Measurements from ENCODE around the gene COPZ1. TPM values are rescaled to one million over a fixed set of nuclear protein-coding genes. Genes with fewer than 3 reads are reported as not detected.

The COPZ1 gene
- total and polyA plus RNA-seq, 2 donors (not counting 3 experiments of a cell fraction or from before 2014, with no cell fraction given), result 143 to 174 TPM

- Histone ChIP-seq H3K4me3 (replicated peaks in 1 of 3; ENCODE audit: insufficient read depth in 1 of 3, low read depth in 1 of 3, low read length in 3 of 3) (peak overlapping the region in 2 of 3 experiments; percentile 1 to 35), H3K79me2 (ENCODE audit: control insufficient read depth, insufficient read depth, low read length) (no peaks in the 10 kb centered on the region), H4K20me1 (replicated peaks; ENCODE audit: control insufficient read depth, extremely low read depth, insufficient read depth, low read length) (no peaks in the 10 kb centered on the region), H3K4me2 (ENCODE audit: insufficient read depth, low read length) (peak overlapping the region; percentile 6), H3K9ac (replicated peaks; ENCODE audit: extremely low read depth, insufficient read depth, low read length) (peak overlapping the region; percentile 65), H3K36me3 (ENCODE audit: control insufficient read depth in 2 of 2, extremely low read depth in 1 of 2, insufficient read depth in 2 of 2, low read length in 2 of 2) (no peaks in the 10 kb centered on the region), H3K27me3 (ENCODE audit: control insufficient read depth in 2 of 2, insufficient read depth in 2 of 2, low read length in 2 of 2) (no peaks in the 10 kb centered on the region), H3K27ac (ENCODE audit: insufficient read depth, low read depth, low read length) (peak overlapping the region; percentile 82), H2AFZ (ENCODE audit: low read depth, low read length) (peak overlapping the region; percentile 74), H3K4me1 (ENCODE audit: control insufficient read depth, extremely low read depth, insufficient read depth, low read length) (peaks cover 27% of the 10 kb centered on the region), H3K9me1 (replicated peaks; ENCODE audit: control insufficient read depth, extremely low read depth, insufficient read depth, low read length) (no peaks in the 10 kb centered on the region), H3K9me3 (replicated peaks; ENCODE audit: control insufficient read depth, insufficient read depth, low read length) (no peaks in the 10 kb centered on the region)
- dilution Hi-C loops (cut with MboI; ENCODE audit: extremely low pct_ligation_motif_present, low sequenced_read_pairs), result no loop called here
- ChIA-PET CTCF (interaction anchor here (0.7 to 7.8 kb wide), 15 partner anchors 9 to 375 kb away, joined by 3 to 61 read pairs (median 8); partner anchors contain the start of genes CBX5, COPZ1, HNRNPA1 and HOXC10), POLR2A (interaction anchor here (1.2 to 1.3 kb wide), 2 partner anchors 35 to 79 kb away, joined by 7 to 11 read pairs; partner anchors contain the start of genes CBX5, COPZ1 and HNRNPA1)
- FAIRE-seq (no peak), DNase-seq (ENCODE audit: low read depth, low spot score) (no peak)
- TF ChIP-seq JUN (IDR thresholded peaks at IDR 0.05; ENCODE audit: borderline replicate concordance, insufficient read depth, insufficient read length, low read depth) (no peak), MYC (IDR thresholded peaks at IDR 0.05; ENCODE audit: low read depth, low read length) (no peak), POLR2A (IDR thresholded peaks at IDR 0.05; ENCODE audit: low read depth, low read length) (no peak), FOS (IDR thresholded peaks at IDR 0.05; ENCODE audit: borderline replicate concordance, insufficient read depth, low read length) (no peak), POLR2AphosphoS5 (IDR thresholded peaks at IDR 0.05; ENCODE audit: insufficient read depth, low read depth, low read length) (no peak), GATA2 (IDR thresholded peaks at IDR 0.05; ENCODE audit: insufficient read depth, insufficient read length, low read depth, low read length) (no peak), EZH2 (IDR thresholded peaks at IDR 0.05; ENCODE audit: borderline replicate concordance, low read depth, low read length, severe bottlenecking) (no peak)
- TF ChIP-seq, protein P1, sequence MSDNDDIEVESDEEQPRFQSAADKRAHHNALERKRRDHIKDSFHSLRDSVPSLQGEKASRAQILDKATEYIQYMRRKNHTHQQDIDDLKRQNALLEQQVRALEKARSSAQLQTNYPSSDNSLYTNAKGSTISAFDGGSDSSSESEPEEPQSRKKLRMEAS (IDR thresholded peaks at IDR 0.05; ENCODE audit: insufficient read depth, insufficient read length), result no peak
- TF ChIP-seq, protein P2, sequence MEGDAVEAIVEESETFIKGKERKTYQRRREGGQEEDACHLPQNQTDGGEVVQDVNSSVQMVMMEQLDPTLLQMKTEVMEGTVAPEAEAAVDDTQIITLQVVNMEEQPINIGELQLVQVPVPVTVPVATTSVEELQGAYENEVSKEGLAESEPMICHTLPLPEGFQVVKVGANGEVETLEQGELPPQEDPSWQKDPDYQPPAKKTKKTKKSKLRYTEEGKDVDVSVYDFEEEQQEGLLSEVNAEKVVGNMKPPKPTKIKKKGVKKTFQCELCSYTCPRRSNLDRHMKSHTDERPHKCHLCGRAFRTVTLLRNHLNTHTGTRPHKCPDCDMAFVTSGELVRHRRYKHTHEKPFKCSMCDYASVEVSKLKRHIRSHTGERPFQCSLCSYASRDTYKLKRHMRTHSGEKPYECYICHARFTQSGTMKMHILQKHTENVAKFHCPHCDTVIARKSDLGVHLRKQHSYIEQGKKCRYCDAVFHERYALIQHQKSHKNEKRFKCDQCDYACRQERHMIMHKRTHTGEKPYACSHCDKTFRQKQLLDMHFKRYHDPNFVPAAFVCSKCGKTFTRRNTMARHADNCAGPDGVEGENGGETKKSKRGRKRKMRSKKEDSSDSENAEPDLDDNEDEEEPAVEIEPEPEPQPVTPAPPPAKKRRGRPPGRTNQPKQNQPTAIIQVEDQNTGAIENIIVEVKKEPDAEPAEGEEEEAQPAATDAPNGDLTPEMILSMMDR (IDR thresholded peaks at IDR 0.05; ENCODE audit: extremely low read depth in 1 of 2, insufficient read depth in 1 of 2, low read depth in 1 of 2, low read length in 2 of 2), result no peak
- BruUV-seq (replicated peaks), result TSS peak; percentile 77
- intact Hi-C loops (cut with micrococcal nuclease), result loop anchor here (1.0 to 10.0 kb wide), 8 partner anchors 24 to 355 kb away; partner anchors contain the start of genes CBX5, COPZ1, HNRNPA1 and HOXC8
Measured at GRCh38 chr12:54359762-54360351, 34.9 kb downstream of the COPZ1 start.

Measured in endothelial cell of umbilical vein (primary cell).